Mesenchymal stem cell (in vitro differentiated cells and primary cell): ENCODE results near the gene SH2D4B.
"Not testable (repeated sequence)": the region's sequence is repeated elsewhere in the genome, so short reads cannot be mapped to it uniquely, and the experiment has no call there.

Experiments
- DNase-seq: peaks from one replicate; pipeline ENCODE4 v3.0.0-alpha.2; 2013
- H2AFZ ChIP-seq: one replicate; pipeline ENCODE4 v1.6.1; 2013; ENCODE audit warnings: low read depth, mild to moderate bottlenecking, control low read depth, inconsistent platforms, low read length, moderate library complexity
- H2AK5ac ChIP-seq: 2 replicates; pipeline ENCODE4 v1.6.1; 2013; ENCODE audit warnings: low read length, moderate library complexity, mild to moderate bottlenecking, inconsistent platforms; ENCODE audit not compliant: severe bottlenecking
- H2BK120ac ChIP-seq: one replicate; pipeline ENCODE4 v1.6.1; 2013; ENCODE audit warnings: low read depth, mild to moderate bottlenecking, inconsistent platforms, low read length, moderate library complexity
- H2BK12ac ChIP-seq, 2 experiments: one replicate each; pipeline ENCODE4 v1.6.1; 2013; ENCODE audit warnings: inconsistent platforms in 2 of 2, low read length in 2 of 2, mild to moderate bottlenecking in 2 of 2, moderate library complexity in 2 of 2, control low read depth in 1 of 2
- H2BK15ac ChIP-seq: one replicate; pipeline ENCODE4 v1.6.1; 2013; ENCODE audit warnings: mild to moderate bottlenecking, low read depth, inconsistent platforms; ENCODE audit not compliant: poor library complexity, severe bottlenecking
- H2BK5ac ChIP-seq: 2 replicates; pipeline ENCODE4 v1.6.1; 2013; ENCODE audit warnings: low read depth, mild to moderate bottlenecking, low read length, control low read depth, inconsistent platforms; ENCODE audit not compliant: poor library complexity, severe bottlenecking
- H3K14ac ChIP-seq, 2 experiments: one replicate each; pipeline ENCODE4 v1.6.1; 2013; ENCODE audit warnings: inconsistent platforms in 2 of 2, low read length in 2 of 2, control low read depth in 1 of 2, mild to moderate bottlenecking in 1 of 2, moderate library complexity in 1 of 2
- H3K18ac ChIP-seq, 2 experiments: one replicate each; pipeline ENCODE4 v1.6.1; 2013; ENCODE audit warnings: inconsistent platforms in 2 of 2, low read length in 2 of 2, control low read depth in 1 of 2, low read depth in 1 of 2, mild to moderate bottlenecking in 1 of 2
- H3K23ac ChIP-seq, 2 experiments: one replicate each; pipeline ENCODE4 v1.6.1; 2013; ENCODE audit warnings: inconsistent platforms in 2 of 2, low read length in 2 of 2, mild to moderate bottlenecking in 2 of 2, moderate library complexity in 2 of 2, control low read depth in 1 of 2
- H3K27ac ChIP-seq: 2 replicates; pipeline ENCODE4 v1.5.1; 2013; ENCODE audit warnings: mild to moderate bottlenecking, moderate library complexity, low read length, control low read depth, inconsistent platforms; ENCODE audit not compliant: poor library complexity, severe bottlenecking
- H3K27me3 ChIP-seq, 2 experiments: 2 replicates each; pipeline versions ENCODE4 v1.6.1 to v1.7.0; 2013; ENCODE audit warnings: low read length in 2 of 2, mild to moderate bottlenecking in 2 of 2, moderate library complexity in 2 of 2, control low read depth in 1 of 2, inconsistent platforms in 1 of 2; ENCODE audit not compliant: control insufficient read depth in 1 of 2, insufficient read depth in 1 of 2
- H3K36me3 ChIP-seq, 2 experiments: 2 replicates each; pipeline versions ENCODE4 v1.6.1 to v1.7.0; 2013; ENCODE audit warnings: low read length in 2 of 2, control low read depth in 1 of 2, inconsistent platforms in 1 of 2, low read depth in 1 of 2, mild to moderate bottlenecking in 1 of 2; ENCODE audit not compliant: insufficient read depth in 2 of 2, control insufficient read depth in 1 of 2
- H3K4ac ChIP-seq, 2 experiments: one replicate each; pipeline ENCODE4 v1.6.1; 2013; ENCODE audit warnings: inconsistent platforms in 2 of 2, low read length in 2 of 2, mild to moderate bottlenecking in 2 of 2, moderate library complexity in 2 of 2, control low read depth in 1 of 2, low read depth in 1 of 2
- H3K4me1 ChIP-seq: 2 replicates; pipeline ENCODE4 v1.6.1; 2013; ENCODE audit warnings: low read depth, low read length, control low read depth; ENCODE audit not compliant: control insufficient read depth, insufficient read depth
- H3K4me2 ChIP-seq: 2 replicates; pipeline ENCODE4 v1.6.1; 2013; ENCODE audit warnings: low read length, mild to moderate bottlenecking, inconsistent platforms; ENCODE audit not compliant: poor library complexity, severe bottlenecking
- H3K4me3 ChIP-seq, 2 experiments: 2 replicates each; pipeline versions ENCODE4 v1.5.1 to v1.7.0; 2013; ENCODE audit warnings: low read length in 2 of 2, mild to moderate bottlenecking in 2 of 2, control low read depth in 1 of 2, low read depth in 1 of 2; ENCODE audit not compliant: insufficient read depth in 1 of 2
- H3K79me1 ChIP-seq: replicated peaks from 2 replicates; pipeline ENCODE4 v1.6.1; 2013; ENCODE audit warnings: mild to moderate bottlenecking, control low read depth, low read length, inconsistent platforms; ENCODE audit not compliant: poor library complexity, severe bottlenecking
- H3K9ac ChIP-seq: 2 replicates; pipeline ENCODE4 v1.7.0; 2013; ENCODE audit warnings: mild to moderate bottlenecking, low read length, moderate library complexity
- H3K9me3 ChIP-seq: 2 replicates; pipeline ENCODE4 v1.7.0; 2013; ENCODE audit warnings: mild to moderate bottlenecking, low read length; ENCODE audit not compliant: control insufficient read depth
- H4K8ac ChIP-seq: one replicate; pipeline ENCODE4 v1.6.1; 2013; ENCODE audit warnings: inconsistent platforms, mild to moderate bottlenecking, low read length, moderate library complexity
- H4K91ac ChIP-seq: one replicate; pipeline ENCODE4 v1.6.1; 2013; ENCODE audit warnings: mild to moderate bottlenecking, low read length, inconsistent platforms
- WGBS: methylation state at CpG from one replicate; pipeline ENCODE4 v1.1.7; 2013; ENCODE audit warnings: mixed read lengths; 5-methylcytosine and 5-hydroxymethylcytosine counted together

The SH2D4B gene

DNA sequence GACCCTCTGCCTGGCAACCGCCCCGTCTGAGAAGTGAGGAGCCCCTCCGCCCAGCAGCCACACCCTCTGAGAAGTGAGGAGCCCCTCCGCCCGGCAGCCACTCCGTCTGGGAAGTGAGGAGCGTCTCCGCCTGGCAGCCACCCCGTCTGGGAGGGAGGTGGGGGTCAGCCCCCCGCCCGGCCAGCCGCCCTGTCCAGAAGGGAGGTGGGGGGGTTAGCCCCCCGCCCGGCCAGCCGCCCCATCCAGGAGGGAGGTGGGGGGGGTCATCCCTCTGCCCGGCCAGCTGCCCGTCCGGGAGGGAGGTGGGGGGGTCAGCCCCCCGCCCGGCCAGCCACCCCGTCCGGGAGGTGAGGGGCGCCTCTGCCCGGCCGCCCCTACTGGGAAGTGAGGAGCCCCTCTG, 3.6 kb upstream of the SH2D4B start:
- H3K27ac ChIP-seq, H3K23ac ChIP-seq, H3K4me3 ChIP-seq, H2BK120ac ChIP-seq, H3K79me1 ChIP-seq, H3K9ac ChIP-seq, H2AK5ac ChIP-seq, H3K36me3 ChIP-seq, H3K9me3 ChIP-seq, H3K4me2 ChIP-seq, DNase-seq, H2BK15ac ChIP-seq, H3K27me3 ChIP-seq, H4K91ac ChIP-seq, H3K4me1 ChIP-seq, H3K18ac ChIP-seq, H2BK12ac ChIP-seq, H4K8ac ChIP-seq, H2BK5ac ChIP-seq, H2AFZ ChIP-seq, H3K14ac ChIP-seq, H3K4ac ChIP-seq: not testable (repeated sequence)
- WGBS: no CpG with 5 or more reads among the region's 25 CpGs

DNA sequence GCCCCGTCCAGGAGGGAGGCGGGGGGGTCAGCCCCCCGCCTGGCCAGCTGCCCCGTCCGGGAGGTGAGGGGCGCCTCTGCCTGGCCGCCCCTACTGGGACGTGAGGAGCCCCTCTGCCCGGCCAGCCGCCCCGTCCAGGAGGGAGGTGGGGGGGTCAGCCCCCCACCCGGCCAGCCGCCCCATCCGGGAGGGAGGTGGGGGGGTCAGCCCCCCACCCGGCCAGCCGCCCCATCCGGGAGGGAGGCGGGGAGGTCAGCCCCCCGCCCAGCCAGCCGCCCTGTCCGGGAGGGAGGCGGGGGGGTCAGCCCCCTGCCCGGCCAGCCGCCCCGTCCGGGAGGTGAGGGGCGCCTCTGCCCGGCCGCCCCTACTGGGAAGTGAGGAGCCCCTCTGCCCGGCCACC, 3.1 kb upstream of the SH2D4B start:
- not testable (repeated sequence) for H3K4ac ChIP-seq, H3K14ac ChIP-seq, H3K18ac ChIP-seq, H3K27me3 ChIP-seq, H4K91ac ChIP-seq, H2BK120ac ChIP-seq, H3K23ac ChIP-seq, H2BK12ac ChIP-seq, H2AFZ ChIP-seq, H3K4me2 ChIP-seq, H3K27ac ChIP-seq, H2AK5ac ChIP-seq, H3K9me3 ChIP-seq, H2BK5ac ChIP-seq, H3K36me3 ChIP-seq, DNase-seq, H4K8ac ChIP-seq, H3K9ac ChIP-seq, H3K4me3 ChIP-seq, H2BK15ac ChIP-seq, H3K4me1 ChIP-seq, H3K79me1 ChIP-seq
- WGBS: no CpG with 5 or more reads among the region's 30 CpGs

DNA sequence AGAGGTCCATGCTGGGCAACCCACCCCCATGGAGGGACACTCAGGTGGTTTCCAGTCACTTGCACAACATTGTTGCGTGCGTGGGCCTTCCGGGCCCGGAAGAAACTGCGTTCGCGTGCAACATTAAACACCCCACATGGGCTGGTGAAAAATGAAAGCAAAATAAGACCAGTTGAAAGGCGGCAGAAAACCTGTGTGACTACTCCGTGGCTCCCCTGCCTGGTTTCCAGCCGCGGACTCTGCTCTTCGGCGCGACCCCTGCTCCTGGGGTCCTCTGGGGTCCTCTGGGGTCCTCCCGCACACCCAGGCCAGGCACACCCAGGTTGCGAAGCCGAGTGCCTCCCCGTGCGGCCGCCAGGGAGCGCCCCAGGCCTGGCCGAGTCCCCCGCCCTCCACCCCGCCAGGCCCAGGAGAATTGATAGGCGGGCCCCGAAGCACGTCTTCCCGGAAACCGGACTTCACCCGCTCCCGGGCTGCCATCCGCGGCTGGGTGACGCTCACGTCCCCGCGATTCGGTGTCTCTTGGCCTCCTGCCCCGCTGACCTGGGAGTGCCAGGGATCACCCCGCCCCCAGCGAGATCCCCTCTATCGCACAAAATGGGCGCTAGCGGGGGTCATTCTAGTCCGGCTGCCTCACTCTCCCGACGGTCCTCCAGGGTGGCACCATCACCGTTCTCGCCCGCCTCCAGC, 1.9 kb upstream of the SH2D4B start:
- no peak overlapping the region for H3K4me2 ChIP-seq
- no peak overlapping the region for H3K27ac ChIP-seq
- H3K18ac ChIP-seq: no peak overlapping the region
- H2BK120ac ChIP-seq: no peak overlapping the region
- no peak overlapping the region for H2BK15ac ChIP-seq
- H4K8ac ChIP-seq: no peak overlapping the region
- H3K9me3 ChIP-seq: no peaks in the 10 kb centered on the region
- peak overlapping the region in 1 of 2 experiments; percentile 70 for H3K4me3 ChIP-seq
- no peak overlapping the region for H2BK5ac ChIP-seq
- no peak overlapping the region for H2AFZ ChIP-seq
- peaks cover 7 to 8% of the 10 kb centered on the region in 2 experiments for H3K27me3 ChIP-seq
- WGBS: 71% methylated on average over 50 of the region's 50 CpGs
- no peak overlapping the region for H3K23ac ChIP-seq
- H3K79me1 ChIP-seq: no peaks in the 10 kb centered on the region
- peak overlapping the region; percentile 82 for H3K9ac ChIP-seq
- H2AK5ac ChIP-seq: no peak overlapping the region
- H3K4ac ChIP-seq: no peak overlapping the region
- H3K14ac ChIP-seq: no peak overlapping the region
- H3K36me3 ChIP-seq: no peaks in the 10 kb centered on the region
- no peak overlapping the region for H4K91ac ChIP-seq
- no peak overlapping the region for H2BK12ac ChIP-seq
- DNase-seq: no peak
- no peaks in the 10 kb centered on the region for H3K4me1 ChIP-seq

DNA sequence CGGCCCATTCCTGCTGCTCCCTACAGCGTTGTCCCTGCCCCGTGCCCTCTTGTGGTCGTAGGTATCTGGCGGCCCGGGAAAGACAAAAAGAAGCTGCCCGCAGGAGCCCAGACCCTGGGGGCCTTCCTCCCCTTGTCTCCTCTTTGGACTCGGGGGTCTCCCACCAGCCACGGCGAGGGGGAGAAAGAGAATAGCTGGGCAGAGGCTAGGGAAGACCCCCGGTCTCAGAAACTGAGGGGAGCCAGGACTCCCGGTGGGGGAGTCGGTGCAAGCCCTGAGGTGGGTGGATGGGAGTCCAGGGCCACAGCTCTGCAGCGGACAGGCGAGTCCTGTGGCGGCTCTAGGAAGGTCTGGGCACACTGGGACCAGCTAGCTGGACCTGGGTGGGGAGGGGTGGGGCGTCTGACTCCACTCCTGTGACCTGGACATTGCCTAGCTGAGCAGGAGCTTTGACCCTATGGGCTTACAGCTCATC, 1.3 kb upstream of the SH2D4B start:
- H3K9ac ChIP-seq: peak overlapping the region; percentile 82
- H2BK5ac ChIP-seq: no peak overlapping the region
- H3K36me3 ChIP-seq: no peaks in the 10 kb centered on the region
- H4K8ac ChIP-seq: no peak overlapping the region
- H3K79me1 ChIP-seq: no peaks in the 10 kb centered on the region
- H3K4me1 ChIP-seq: peaks cover 1% of the 10 kb centered on the region
- peaks cover 8 to 12% of the 10 kb centered on the region in 2 experiments for H3K27me3 ChIP-seq
- no peak overlapping the region for H3K18ac ChIP-seq
- no peak for DNase-seq
- no peaks in the 10 kb centered on the region for H3K9me3 ChIP-seq
- no peak overlapping the region for H2BK12ac ChIP-seq
- H3K23ac ChIP-seq: no peak overlapping the region
- no peak overlapping the region for H3K4me2 ChIP-seq
- H3K4me3 ChIP-seq: peak overlapping the region in 1 of 2 experiments; percentile 70
- H3K4ac ChIP-seq: no peak overlapping the region
- H2AFZ ChIP-seq: no peak overlapping the region
- H4K91ac ChIP-seq: no peak overlapping the region
- no peak overlapping the region for H2BK120ac ChIP-seq
- no peak overlapping the region for H2AK5ac ChIP-seq
- H2BK15ac ChIP-seq: no peak overlapping the region
- peak overlapping the region in 1 of 2 experiments; percentile 63 for H3K14ac ChIP-seq
- 89% methylated on average over 15 of the region's 17 CpGs for WGBS
- no peak overlapping the region for H3K27ac ChIP-seq
